Mucosa of stomach (tissue), 1 donor: ENCODE measurements around the gene TTC39C.

Experiments
- H3K27me3 ChIP-seq: one replicate; pipeline ENCODE4 v1.7.0; 2013; ENCODE audit warnings: mild to moderate bottlenecking, low read length; ENCODE audit not compliant: control insufficient read depth, insufficient read depth
- H3K36me3 ChIP-seq: one replicate; pipeline ENCODE4 v1.7.0; 2013; ENCODE audit warnings: low read length; ENCODE audit not compliant: control insufficient read depth, insufficient read depth
- H3K4me1 ChIP-seq: one replicate; pipeline ENCODE4 v1.7.0; 2013; ENCODE audit warnings: mild to moderate bottlenecking, low read length; ENCODE audit not compliant: control insufficient read depth, insufficient read depth
- H3K4me3 ChIP-seq: one replicate; pipeline ENCODE4 v1.7.0; 2013; ENCODE audit warnings: low read length
- H3K9ac ChIP-seq: one replicate; pipeline ENCODE4 v1.7.0; 2013; ENCODE audit warnings: mild to moderate bottlenecking, low read length, moderate library complexity
- H3K9me3 ChIP-seq: one replicate; pipeline ENCODE4 v1.7.0; 2013; ENCODE audit warnings: mild to moderate bottlenecking, low read length, moderate library complexity; ENCODE audit not compliant: control insufficient read depth
- donor health status: Pancreatic carcinoma.

TTC39C gene

GRCh38 chr18:24014062-24014985, at the start of gene TTC39C:
TSS of gene TTC39C (plus strand) at chr18:24014754. CDS start at chr18:24014872, 118 bp downstream.
- no peaks in the 10 kb centered on the region for H3K36me3 ChIP-seq
- H3K9ac ChIP-seq: peak within 1 kb of the TSS; percentile 72
- peaks cover 4% of the 10 kb centered on the region for H3K4me1 ChIP-seq
- H3K9me3 ChIP-seq: no peaks in the 10 kb centered on the region
- H3K4me3 ChIP-seq: peak within 1 kb of the TSS; percentile 44
- no peaks in the 10 kb centered on the region for H3K27me3 ChIP-seq

- Histone ChIP-seq H3K4me1 (peaks cover 22% of the 10 kb centered on the region), H3K27me3 (no peaks in the 10 kb centered on the region), H3K4me3 (no peak overlapping the region), H3K36me3 (no peaks in the 10 kb centered on the region), H3K9me3 (no peaks in the 10 kb centered on the region), H3K9ac (no peak overlapping the region)
Measured at GRCh38 chr18:23966909-23967308, 47.6 kb upstream of the TTC39C start.

GRCh38 chr18:23967321-23968089, 47.0 kb upstream of the TTC39C start:
- no peaks in the 10 kb centered on the region for H3K36me3 ChIP-seq
- no peak overlapping the region for H3K4me3 ChIP-seq
- H3K4me1 ChIP-seq: peaks cover 22% of the 10 kb centered on the region
- H3K27me3 ChIP-seq: no peaks in the 10 kb centered on the region
- H3K9me3 ChIP-seq: no peaks in the 10 kb centered on the region
- H3K9ac ChIP-seq: no peak overlapping the region

DNA sequence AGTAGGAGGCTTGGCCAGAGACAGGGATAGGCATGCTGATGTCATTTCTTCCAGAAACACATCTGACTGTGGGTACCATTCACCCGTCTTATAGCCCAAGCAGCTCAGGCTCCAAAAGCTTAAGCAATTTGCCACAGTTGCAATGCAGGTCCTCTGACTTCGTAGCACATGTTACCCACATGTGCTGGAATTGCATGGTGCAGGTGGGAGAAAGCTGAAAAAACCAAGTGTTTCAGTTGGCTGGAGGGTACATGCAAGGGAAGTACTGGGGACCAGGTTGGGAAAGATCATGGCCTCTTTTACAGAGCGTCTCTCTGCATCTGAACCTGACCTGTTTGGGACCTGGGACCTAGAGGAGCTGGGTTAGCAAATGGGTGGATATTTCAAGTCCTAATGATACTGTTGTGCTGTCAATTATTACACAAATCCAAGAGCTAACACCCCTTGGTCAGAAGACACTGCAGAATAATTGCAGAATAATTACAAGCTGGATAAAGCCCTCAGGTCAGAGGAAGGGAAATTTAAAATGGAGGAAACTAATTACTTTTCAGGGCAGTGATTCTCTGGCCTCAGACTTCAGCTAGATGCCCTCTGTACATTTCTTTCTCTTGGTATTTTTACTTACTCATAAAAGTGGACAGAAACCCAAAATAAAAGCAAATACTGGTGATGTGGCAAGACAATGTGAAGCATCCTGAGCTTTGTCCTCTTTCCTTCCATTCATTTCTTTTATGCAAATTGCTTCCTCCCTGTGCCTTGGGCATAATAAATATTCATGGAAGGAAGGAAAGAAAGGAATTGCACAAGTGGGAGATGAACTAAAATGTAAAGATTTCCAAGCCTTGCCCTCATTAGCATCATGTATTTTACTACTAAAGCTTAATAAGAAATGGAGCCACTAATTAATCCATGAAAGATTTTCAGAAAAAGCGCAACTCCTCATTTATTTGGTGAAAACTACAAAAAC, 45.6 kb upstream of the TTC39C start:
- Histone ChIP-seq H3K36me3 (no peaks in the 10 kb centered on the region), H3K9me3 (no peaks in the 10 kb centered on the region), H3K9ac (no peak overlapping the region), H3K27me3 (no peaks in the 10 kb centered on the region), H3K4me1 (peaks cover 22% of the 10 kb centered on the region), H3K4me3 (no peak overlapping the region)

DNA sequence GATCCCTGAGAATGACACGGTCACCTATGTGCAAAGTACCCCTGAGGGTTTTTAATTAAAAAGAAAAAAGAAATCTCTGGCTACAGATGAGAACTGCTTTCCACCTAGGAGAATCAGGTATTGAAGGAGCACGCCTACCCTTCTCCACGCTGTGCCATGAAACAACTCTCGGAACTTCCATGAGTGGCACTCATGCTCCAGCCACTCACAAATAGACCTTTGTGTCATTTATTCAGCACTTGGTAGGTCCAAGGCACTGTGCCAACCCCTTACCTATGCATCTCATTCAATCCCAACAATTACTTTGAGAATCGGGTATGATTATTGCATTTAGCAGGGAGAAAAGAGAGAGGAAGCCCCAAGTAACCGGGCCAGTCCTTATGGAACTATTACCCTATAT, 44.9 kb upstream of the TTC39C start:
- H3K36me3 ChIP-seq: no peaks in the 10 kb centered on the region
- H3K4me3 ChIP-seq: no peak overlapping the region
- H3K4me1 ChIP-seq: peaks cover 22% of the 10 kb centered on the region

DNA sequence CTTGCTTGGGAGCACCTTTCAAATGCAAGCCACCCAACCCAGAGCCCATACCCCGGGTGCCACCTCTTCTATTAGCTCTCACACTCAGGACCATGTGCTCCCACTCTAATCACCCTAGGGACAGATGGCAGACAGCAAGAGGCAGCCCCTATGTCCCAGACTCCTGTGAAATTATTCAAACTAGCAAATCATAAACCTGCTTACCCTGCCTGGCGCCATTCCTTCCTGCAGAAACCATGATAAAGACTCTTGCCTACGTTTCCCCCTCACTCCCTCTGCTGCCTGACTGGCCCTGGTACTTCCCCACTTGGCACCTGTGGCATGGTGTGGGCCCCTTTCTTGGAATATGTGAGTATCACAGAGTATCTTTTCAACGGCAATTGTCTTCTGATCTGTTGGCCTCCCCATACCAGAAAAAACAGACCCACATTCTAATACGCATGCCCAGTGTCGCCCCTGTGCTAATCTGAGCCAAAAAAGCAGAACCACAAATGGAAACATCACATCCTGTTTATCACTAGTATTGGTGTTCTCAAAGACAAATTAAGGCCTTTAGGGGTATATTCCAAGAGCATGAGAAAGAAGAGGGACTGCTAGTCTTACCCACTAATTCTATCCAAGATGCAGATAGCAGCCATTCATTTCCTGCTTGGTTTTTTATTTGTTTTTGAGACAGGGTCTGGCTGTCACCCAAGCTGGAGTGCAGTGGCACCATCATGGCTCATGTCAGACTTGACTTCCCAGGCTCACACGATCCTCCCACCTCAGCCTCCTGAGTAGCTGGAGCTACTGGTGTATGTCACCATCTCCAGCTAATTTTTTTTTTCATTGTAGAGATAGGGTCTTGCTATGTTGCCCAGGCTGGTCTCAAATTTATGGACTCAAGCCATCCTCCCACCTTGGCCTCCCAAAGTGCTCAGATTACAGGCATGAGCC, 44.1 kb upstream of the TTC39C start:
- Histone ChIP-seq H3K27me3 (no peaks in the 10 kb centered on the region), H3K9ac (no peak overlapping the region), H3K4me3 (no peak overlapping the region), H3K36me3 (no peaks in the 10 kb centered on the region), H3K4me1 (peaks cover 19% of the 10 kb centered on the region), H3K9me3 (no peaks in the 10 kb centered on the region)

More for the DNA sequence above, 44.9 kb upstream of the TTC39C start:
- no peaks in the 10 kb centered on the region for H3K9me3 ChIP-seq
- H3K9ac ChIP-seq: no peak overlapping the region
- no peaks in the 10 kb centered on the region for H3K27me3 ChIP-seq

GRCh38 chr18:23971097-23971440, 43.5 kb upstream of the TTC39C start:
- no peak overlapping the region for H3K4me3 ChIP-seq
- no peaks in the 10 kb centered on the region for H3K9me3 ChIP-seq
- H3K36me3 ChIP-seq: no peaks in the 10 kb centered on the region
- H3K27me3 ChIP-seq: no peaks in the 10 kb centered on the region
- H3K4me1 ChIP-seq: peaks cover 13% of the 10 kb centered on the region
- H3K9ac ChIP-seq: no peak overlapping the region

GRCh38 chr18:23971666-23972230, 42.8 kb upstream of the TTC39C start:
- Histone ChIP-seq H3K9me3 (no peaks in the 10 kb centered on the region), H3K27me3 (no peaks in the 10 kb centered on the region), H3K4me1 (peaks cover 12% of the 10 kb centered on the region), H3K4me3 (no peak overlapping the region), H3K36me3 (no peaks in the 10 kb centered on the region), H3K9ac (no peak overlapping the region)

- Histone ChIP-seq H3K9ac (no peak overlapping the region), H3K4me3 (no peak overlapping the region), H3K4me1 (peaks cover 6% of the 10 kb centered on the region), H3K9me3 (no peaks in the 10 kb centered on the region), H3K36me3 (no peaks in the 10 kb centered on the region), H3K27me3 (no peaks in the 10 kb centered on the region)
Measured at GRCh38 chr18:23972453-23972852, 42.1 kb upstream of the TTC39C start.

DNA sequence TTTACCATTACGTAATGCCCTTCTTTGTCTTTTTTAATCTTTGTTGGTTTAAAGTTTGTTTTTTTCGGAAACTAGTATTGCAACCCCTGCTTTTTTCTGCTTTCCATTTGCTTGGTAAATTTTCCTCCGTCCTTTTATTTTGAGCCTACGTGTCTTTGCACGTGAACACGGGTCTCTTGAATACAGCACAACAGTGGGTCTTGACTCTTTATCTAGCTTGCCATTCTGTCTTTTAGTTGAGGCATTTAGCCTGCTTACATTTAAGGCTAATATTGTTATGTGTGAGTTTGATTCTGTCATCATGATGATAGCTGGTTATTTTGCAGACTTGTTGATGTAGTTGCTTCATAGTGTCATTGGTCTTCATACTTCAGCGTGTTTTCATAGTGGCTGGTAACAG, 37.5 kb upstream of the TTC39C start:
- no peaks in the 10 kb centered on the region for H3K36me3 ChIP-seq
- H3K9ac ChIP-seq: no peak overlapping the region
- peaks cover 3% of the 10 kb centered on the region for H3K4me1 ChIP-seq
- no peaks in the 10 kb centered on the region for H3K9me3 ChIP-seq
- no peaks in the 10 kb centered on the region for H3K27me3 ChIP-seq
- no peak overlapping the region for H3K4me3 ChIP-seq
